DND-41 (cell line): Measurements from ENCODE around the gene MMP24OS.

Source experiments
- ATAC-seq: fragments of 200-7000 bp; cut with Tn5 transposase; 3 replicates; pipeline ENCODE4 v1.9.1; 2021; ENCODE audit warnings: low read depth; ENCODE audit not compliant: insufficient read depth
- DNase-seq: peaks from one replicate; pipeline ENCODE4 v3.0.0-alpha.2; 2020
- H2AFZ ChIP-seq: 2 replicates; pipeline ENCODE4 v1.6.0; 2012; ENCODE audit warnings: low read depth, low read length
- H3K27ac ChIP-seq: 2 replicates; pipeline ENCODE4 v1.5.1; 2012; ENCODE audit warnings: low read length, inconsistent platforms
- H3K27me3 ChIP-seq: fragments of 200-600 bp; sonication (generic); 2 replicates; pipeline ENCODE4 v1.6.0; 2012; ENCODE audit warnings: low read length, mild to moderate bottlenecking, inconsistent platforms; ENCODE audit not compliant: insufficient read depth, poor library complexity
- H3K36me3 ChIP-seq: 2 replicates; pipeline ENCODE4 v1.5.1; 2012; ENCODE audit warnings: low read length, inconsistent platforms; ENCODE audit not compliant: insufficient read depth
- H3K4me1 ChIP-seq: 2 replicates; pipeline ENCODE4 v1.5.1; 2012; ENCODE audit warnings: mild to moderate bottlenecking, low read length; ENCODE audit not compliant: insufficient read depth
- H3K4me2 ChIP-seq: 2 replicates; pipeline ENCODE4 v1.6.0; 2012; ENCODE audit warnings: mild to moderate bottlenecking, moderate library complexity, low read length, inconsistent platforms; ENCODE audit not compliant: insufficient read depth
- H3K4me3 ChIP-seq, 2 experiments: fragments of 200-600 bp in 1 of 2; shearing (Covaris generic) in 1 of 2; 2 replicates each; pipeline ENCODE4 v1.5.1; 2012 to 2016; ENCODE audit warnings: inconsistent platforms in 2 of 2, low read length in 2 of 2, mild to moderate bottlenecking in 2 of 2, low read depth in 1 of 2, moderate library complexity in 1 of 2
- H3K79me2 ChIP-seq: 2 replicates; pipeline ENCODE4 v1.6.0; 2012; ENCODE audit warnings: low read length, inconsistent platforms; ENCODE audit not compliant: insufficient read depth
- H3K9ac ChIP-seq: 2 replicates; pipeline ENCODE4 v1.6.0; 2012; ENCODE audit warnings: low read depth, mild to moderate bottlenecking, inconsistent platforms, low read length, moderate library complexity
- H3K9me3 ChIP-seq: 2 replicates; pipeline ENCODE4 v1.5.1; 2012; ENCODE audit warnings: low read length, moderate library complexity, mild to moderate bottlenecking, inconsistent platforms; ENCODE audit not compliant: insufficient read depth, severe bottlenecking
- H4K20me1 ChIP-seq: 2 replicates; pipeline ENCODE4 v1.6.0; 2012; ENCODE audit warnings: low read length; ENCODE audit not compliant: insufficient read depth
- CTCF ChIP-seq: IDR thresholded peaks from 2 replicates; pipeline ENCODE4 v1.5.1; 2012; ENCODE audit warnings: borderline replicate concordance, low read length, moderate library complexity, mild to moderate bottlenecking; ENCODE audit not compliant: poor library complexity, severe bottlenecking; ENCODE audit errors: extremely low read depth
- EZH2 ChIP-seq: IDR thresholded peaks from 3 replicates; pipeline ENCODE4 v1.6.1; 2012; ENCODE audit warnings: borderline replicate concordance, low read depth, mild to moderate bottlenecking, moderate library complexity, low read length, inconsistent platforms; ENCODE audit not compliant: severe bottlenecking

MMP24OS gene

GRCh38 chr20:35284267-35284991 is 6.5 kb upstream of the MMP24OS start, which contains the start of gene EIF6:
TSS of gene EIF6 (minus strand) at chr20:35284772. CDS start at chr20:35284487, 285 bp downstream.
- H2AFZ ChIP-seq, result peak within 1 kb of the TSS; percentile 82
- ATAC-seq (peak; percentile 91), DNase-seq (peak; percentile 84)
- peaks cover 20% of the 10 kb centered on the region for H3K79me2 ChIP-seq
- peak within 1 kb of the TSS; percentile 55 for H3K27ac ChIP-seq
- peak within 1 kb of the TSS; percentile 53 to 66 for H3K4me3 ChIP-seq
- H3K4me2 ChIP-seq, result peak within 1 kb of the TSS; percentile 74
- peaks cover 7% of the 10 kb centered on the region; the same call in 1 of the 2 replicates for H4K20me1 ChIP-seq
- TF ChIP-seq EZH2 (peak; percentile 82), CTCF (no peak)
- peaks cover 10% of the 10 kb centered on the region for H3K27me3 ChIP-seq
- H3K9me3 ChIP-seq, result no peaks in the 10 kb centered on the region
- peak within 1 kb of the TSS; percentile 77 for H3K9ac ChIP-seq
- peaks cover 22% of the 10 kb centered on the region for H3K4me1 ChIP-seq
- peaks cover 18% of the 10 kb centered on the region for H3K36me3 ChIP-seq

- TF ChIP-seq CTCF (no peak), EZH2 (no peak)
- DNase-seq (peak; percentile 45), ATAC-seq (no peak; the same call in 2 of the 3 replicates)
- Histone ChIP-seq H3K27me3 (peaks cover 10% of the 10 kb centered on the region), H3K79me2 (peaks cover 20% of the 10 kb centered on the region), H3K4me3 (peak overlapping the region; percentile 53 to 66), H3K4me1 (peaks cover 22% of the 10 kb centered on the region), H3K4me2 (peak overlapping the region; percentile 74), H4K20me1 (peaks cover 7% of the 10 kb centered on the region; the same call in 1 of the 2 replicates), H3K27ac (peak overlapping the region; percentile 55), H2AFZ (peak overlapping the region; percentile 82), H3K9me3 (no peaks in the 10 kb centered on the region), H3K9ac (peak overlapping the region; percentile 77), H3K36me3 (peaks cover 25% of the 10 kb centered on the region)
Observed at GRCh38 chr20:35283441-35284266, 5.7 kb upstream of the MMP24OS start.

GRCh38 chr20:35281506-35282101 is 3.7 kb upstream of the MMP24OS start:
- ATAC-seq (no peak), DNase-seq (no peak)
- Histone ChIP-seq H3K9ac (no peak overlapping the region), H3K36me3 (peaks cover 28% of the 10 kb centered on the region), H3K27ac (no peak overlapping the region), H3K9me3 (no peaks in the 10 kb centered on the region), H3K4me2 (no peak overlapping the region), H3K79me2 (peaks cover 28% of the 10 kb centered on the region), H3K27me3 (peaks cover 10% of the 10 kb centered on the region), H4K20me1 (peaks cover 12% of the 10 kb centered on the region; the same call in 1 of the 2 replicates), H3K4me1 (peaks cover 35% of the 10 kb centered on the region), H3K4me3 (no peak overlapping the region), H2AFZ (no peak overlapping the region)
- TF ChIP-seq EZH2 (no peak), CTCF (no peak)
